Mucosa of descending colon (tissue), 3 donors: Measurements from ENCODE around the gene TMTC1. TPM values are rescaled to one million over a fixed set of nuclear protein-coding genes. Genes with fewer than 3 reads are reported as not detected.

Experiments used
- ATAC-seq: fragments of 200-7000 bp; cut with Tn5 transposase; one replicate; pipeline ENCODE4 v1.9.1; 2020; ENCODE audit warnings: mild to moderate bottlenecking, moderate library complexity
- DNase-seq, 3 donors: peaks; one replicate each; pipeline ENCODE4 v3.0.0-alpha.2; 2020
- H3K36me3 ChIP-seq: fragments of 200-600 bp; one replicate; pipeline ENCODE4 v1.8.0; 2021; ENCODE audit warnings: low read depth, mild to moderate bottlenecking
- H3K4me1 ChIP-seq: fragments of 200-600 bp; one replicate; pipeline ENCODE4 v1.8.0; 2021; ENCODE audit warnings: low read depth, mild to moderate bottlenecking
- H3K4me3 ChIP-seq: fragments of 200-600 bp; one replicate; pipeline ENCODE4 v1.8.0; 2021; ENCODE audit warnings: mild to moderate bottlenecking
- H3K9me3 ChIP-seq: fragments of 200-600 bp; one replicate; pipeline ENCODE4 v1.8.0; 2021; ENCODE audit warnings: mild to moderate bottlenecking
- CTCF ChIP-seq: fragments of 200-600 bp; IDR thresholded peaks from one replicate; pipeline ENCODE4 v1.8.0; 2022; ENCODE audit warnings: antibody characterized with exemption, mild to moderate bottlenecking
- intact Hi-C, 2 donors: fragments of 100-400 bp; cut with DNase I in 1 of 2; cut with micrococcal nuclease in 1 of 2; formaldehyde crosslinking; loops; one replicate each; pipeline versions ENCODE4 v1.11.0 to v1.11.1; 2022; cut with DNase I, micrococcal nuclease
- total RNA-seq, 3 donors: library from RNA; stranded (reverse); fragmentation: NEBNext Ultra II Directional in 2 of 3; extraction: Animal tissue kit (Norgen Biotek cat#: 25700) in 2 of 3; gene quantifications; one replicate each; pipeline versions ENCODE4 v1.2.1 to v1.2.4, GENCODE V29; 2021 to 2023
- donor health status: DM: no; HTN: no; CAD: no; lungs with moderate emphysema.
- donor health status: DM: no; HTN: no; CAD: no.
- donor health status: DM: no; HTN: yes; CAD: no.

Gene TMTC1
- total RNA-seq, 3 donors from 2014 or later, result 2.5 to 49.1 (median 10.5) TPM

GRCh38 chr12:29574500-29574899 is 209.2 kb downstream of the TMTC1 start:
- TF ChIP-seq CTCF, result no peak
- DNase-seq (peak in 1 of 3 donors; percentile 35), ATAC-seq (peak; percentile 97)
- Histone ChIP-seq H3K9me3 (no peaks in the 10 kb centered on the region), H3K36me3 (no peaks in the 10 kb centered on the region), H3K4me3 (no peak overlapping the region), H3K4me1 (no peaks in the 10 kb centered on the region)
- intact Hi-C loops, result no loop called here

- ATAC-seq (no peak), DNase-seq (no peak)
- no peak for TF ChIP-seq CTCF
Measured at GRCh38 chr12:29572938-29573337, 210.8 kb downstream of the TMTC1 start.

GRCh38 chr12:29572464-29572863 is 211.3 kb downstream of the TMTC1 start:
- Histone ChIP-seq H3K9me3 (no peaks in the 10 kb centered on the region), H3K4me1 (no peaks in the 10 kb centered on the region), H3K4me3 (no peak overlapping the region), H3K36me3 (no peaks in the 10 kb centered on the region)
- intact Hi-C loops, result no loop called here
- no peak for DNase-seq
- no peak for TF ChIP-seq CTCF
- no peak for ATAC-seq

More at GRCh38 chr12:29572938-29573337, 210.8 kb downstream of the TMTC1 start:
- Histone ChIP-seq H3K4me1 (no peaks in the 10 kb centered on the region), H3K4me3 (no peak overlapping the region), H3K36me3 (no peaks in the 10 kb centered on the region), H3K9me3 (no peaks in the 10 kb centered on the region)
- intact Hi-C loops, result no loop called here

- DNase-seq (no peak), ATAC-seq (no peak)
- Histone ChIP-seq H3K9me3 (no peaks in the 10 kb centered on the region), H3K4me1 (no peaks in the 10 kb centered on the region), H3K36me3 (no peaks in the 10 kb centered on the region), H3K4me3 (no peak overlapping the region)
- intact Hi-C loops, result no loop called here
- no peak for TF ChIP-seq CTCF
Measured at GRCh38 chr12:29569132-29569757, 214.5 kb downstream of the TMTC1 start.

GRCh38 chr12:29566441-29566840 is 217.3 kb downstream of the TMTC1 start:
- Histone ChIP-seq H3K4me3 (no peak overlapping the region), H3K4me1 (no peaks in the 10 kb centered on the region), H3K9me3 (no peaks in the 10 kb centered on the region), H3K36me3 (no peaks in the 10 kb centered on the region)
- no peak for TF ChIP-seq CTCF
- intact Hi-C loops, result no loop called here
- ATAC-seq (peak; percentile 38), DNase-seq (no peak)

GRCh38 chr12:29565727-29566126 is 218.0 kb downstream of the TMTC1 start:
- no peak for TF ChIP-seq CTCF
- intact Hi-C loops, result no loop called here
- DNase-seq, result no peak
- Histone ChIP-seq H3K9me3 (no peaks in the 10 kb centered on the region), H3K4me3 (no peak overlapping the region), H3K4me1 (no peaks in the 10 kb centered on the region), H3K36me3 (no peaks in the 10 kb centered on the region)
- no peak for ATAC-seq
